IPS DF 4.7 (cell line): Measurements from ENCODE around the gene ROBO2.
"Not testable (repeated sequence)": the region's sequence is repeated elsewhere in the genome, so short reads cannot be mapped to it uniquely, and the experiment has no call there.

Experiments
- DNase-seq: peaks from one replicate; pipeline ENCODE4 v3.0.0-alpha.2; 2013; ENCODE audit warnings: low spot score; ENCODE audit errors: extremely low read depth

The ROBO2 gene

GRCh38 chr3:77410334-77410733, 370.4 kb downstream of the ROBO2 start:
- not testable (repeated sequence) for DNase-seq

GRCh38 chr3:77411334-77411733, 371.4 kb downstream of the ROBO2 start:
- DNase-seq = no peak

- DNase-seq = no peak
Measured at GRCh38 chr3:77412021-77412438, 372.1 kb downstream of the ROBO2 start.

DNA sequence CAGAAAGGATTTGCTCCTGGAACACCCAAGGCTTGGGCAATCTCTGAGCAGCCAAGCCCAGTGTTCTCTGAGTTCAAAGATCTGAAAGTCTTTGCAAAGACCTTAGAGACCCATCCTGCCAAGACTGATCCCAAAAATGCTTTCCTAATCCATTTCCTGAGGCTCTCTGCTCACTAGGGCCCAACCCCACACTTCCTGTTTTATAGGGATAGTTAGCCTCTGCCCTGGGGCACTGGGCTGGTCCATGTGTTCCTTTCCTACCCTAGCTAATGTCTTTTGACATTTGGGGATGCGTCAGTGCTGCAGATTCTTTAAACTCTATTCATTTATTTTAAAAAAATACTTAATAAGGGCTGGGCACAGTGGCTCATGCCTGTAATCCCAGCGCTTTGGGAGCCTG, 372.7 kb downstream of the ROBO2 start:
- no peak for DNase-seq

- DNase-seq = no peak
Measured at GRCh38 chr3:77414881-77415280, 375.0 kb downstream of the ROBO2 start.

DNA sequence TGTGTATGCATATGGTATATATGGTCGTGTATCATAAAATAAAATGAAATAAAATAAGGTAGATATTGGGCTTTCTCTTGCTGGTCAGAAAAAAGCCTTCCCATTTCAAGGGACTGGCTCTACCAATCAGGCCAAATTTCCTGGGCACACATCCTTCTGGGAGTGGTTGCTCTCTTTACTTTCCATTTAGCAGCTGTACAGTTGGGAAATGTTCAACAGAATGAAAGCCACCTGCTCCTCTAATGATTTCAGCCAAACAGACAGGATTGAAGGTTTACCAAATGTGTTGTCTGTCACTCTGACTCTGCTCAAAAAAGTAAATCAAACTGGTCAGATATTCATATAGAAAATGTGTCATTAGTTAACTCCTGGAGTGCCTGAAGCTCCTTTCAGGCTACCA, 380.4 kb downstream of the ROBO2 start:
- no peak for DNase-seq

- no peak for DNase-seq
Measured at GRCh38 chr3:77421916-77422315, 382.0 kb downstream of the ROBO2 start.

DNA sequence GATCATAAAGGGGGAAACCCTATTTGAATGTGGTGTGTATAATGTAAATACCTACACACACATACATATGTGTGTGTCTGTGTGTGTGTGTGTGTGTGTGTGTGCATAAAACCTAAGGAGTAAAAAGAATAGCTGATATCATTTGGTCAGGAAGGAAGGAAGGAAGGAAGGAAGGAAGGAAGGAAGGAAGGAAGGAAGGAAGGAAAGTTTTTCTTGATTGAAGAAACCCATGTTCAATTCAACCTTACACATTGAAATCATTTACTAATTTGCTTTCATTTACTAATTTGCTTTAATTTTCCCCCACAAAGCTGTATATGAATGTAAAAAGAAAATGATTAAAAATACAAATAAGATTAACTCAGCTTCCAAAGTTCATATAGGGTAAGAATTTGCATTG, 386.6 kb downstream of the ROBO2 start:
- no peak for DNase-seq

DNA sequence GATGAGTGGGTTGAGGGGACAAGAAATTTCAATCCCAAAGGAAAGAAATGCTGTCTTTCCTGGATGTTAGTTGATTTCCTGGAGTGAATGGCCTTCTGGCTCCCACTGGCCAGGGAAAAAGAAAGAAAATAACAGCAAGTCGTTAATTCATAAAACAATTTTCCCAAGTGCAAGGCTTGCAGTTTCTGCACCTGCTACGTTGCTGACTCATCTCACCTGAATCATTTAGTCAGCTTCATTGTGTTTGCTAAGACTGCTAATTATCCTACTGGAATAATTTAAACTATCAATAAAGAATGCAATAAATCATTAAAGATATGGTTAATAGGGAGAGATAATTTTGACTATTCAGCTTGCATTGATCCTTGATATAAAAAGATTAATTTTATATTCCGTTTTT, 387.6 kb downstream of the ROBO2 start:
- DNase-seq = no peak

DNA sequence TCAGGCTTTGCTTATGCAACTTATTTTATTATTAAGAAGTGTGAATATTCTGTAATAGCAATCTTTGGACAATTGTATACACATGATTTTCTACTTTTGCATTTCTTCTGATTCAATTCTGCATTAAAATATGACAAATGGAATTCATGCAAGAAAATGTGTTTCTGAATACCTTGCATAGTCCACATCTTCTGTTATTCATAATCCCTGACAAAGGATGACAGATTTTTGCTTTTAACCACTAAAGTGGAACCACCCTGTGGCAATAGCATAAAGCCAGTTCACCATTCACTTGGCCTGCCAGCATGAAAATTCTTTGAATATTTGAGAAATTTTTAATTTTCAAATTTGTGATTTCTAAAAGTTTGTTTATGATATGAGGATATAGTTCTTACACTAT, 397.0 kb downstream of the ROBO2 start:
- no peak for DNase-seq

- no peak for DNase-seq
Measured at GRCh38 chr3:77446084-77446483, 406.2 kb downstream of the ROBO2 start.

GRCh38 chr3:77446761-77447160, 406.9 kb downstream of the ROBO2 start:
- DNase-seq = no peak

DNA sequence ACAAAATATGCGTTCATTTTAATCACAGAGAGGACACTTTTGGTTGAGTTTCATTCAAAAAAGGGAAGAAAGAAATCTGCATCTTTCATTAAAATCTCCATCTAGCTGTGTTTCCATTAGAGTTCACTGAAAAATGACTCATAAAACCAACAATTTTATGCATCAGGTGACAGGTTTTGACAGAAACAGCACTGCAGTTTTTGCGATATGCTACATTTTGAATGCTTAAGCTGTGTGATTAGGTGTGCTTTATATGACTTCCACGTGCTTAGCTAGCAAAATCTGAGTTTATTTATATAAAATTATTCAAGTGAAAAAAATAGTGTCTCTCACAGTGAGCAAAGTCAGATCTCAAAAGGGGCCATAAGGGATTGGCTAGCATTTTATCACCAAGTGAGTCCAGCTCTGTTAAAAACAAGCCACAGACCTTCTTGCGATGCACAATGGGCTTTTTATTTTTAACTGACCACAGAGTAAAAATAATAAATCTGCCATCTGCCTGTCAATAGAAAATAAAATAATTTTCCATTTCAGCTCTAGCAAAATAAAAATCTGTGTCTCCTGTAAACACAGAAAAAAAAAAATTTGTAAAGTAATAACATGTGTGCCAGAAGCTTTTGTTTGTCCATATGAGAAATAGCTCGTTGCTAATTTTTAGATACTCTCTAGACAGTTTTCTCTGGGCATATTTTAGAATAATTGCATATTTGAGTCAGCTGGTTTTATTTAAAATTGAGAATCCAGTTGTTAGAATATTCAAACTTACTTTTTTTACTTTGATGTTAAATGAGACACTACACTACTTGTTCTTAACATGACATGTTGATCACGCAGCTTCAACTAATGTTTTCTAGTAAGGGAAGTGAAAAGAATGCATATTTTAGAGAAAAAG, 409.8 kb downstream of the ROBO2 start:
- no peak for DNase-seq

- no peak for DNase-seq
Measured at GRCh38 chr3:77456431-77456830, 416.5 kb downstream of the ROBO2 start.

DNA sequence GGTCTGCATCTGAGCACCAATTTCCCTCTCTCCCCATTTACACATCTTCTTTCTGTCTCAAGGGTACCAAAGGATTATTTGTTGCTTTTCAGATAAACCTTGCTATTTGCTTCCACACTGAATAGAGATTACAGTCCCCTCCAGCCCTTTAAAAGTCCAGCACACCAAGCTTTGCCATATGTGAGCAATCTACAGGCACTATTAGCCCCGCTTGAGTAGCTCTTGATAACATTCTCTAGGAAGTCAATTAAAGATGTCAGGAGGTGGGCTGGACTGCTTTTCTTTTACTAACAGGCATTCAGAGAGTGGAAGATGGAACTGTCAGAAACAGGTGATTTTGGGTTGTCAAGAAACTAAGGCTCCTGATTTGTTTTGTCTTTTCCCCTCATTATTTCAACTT, 417.0 kb downstream of the ROBO2 start:
- no peak for DNase-seq

DNA sequence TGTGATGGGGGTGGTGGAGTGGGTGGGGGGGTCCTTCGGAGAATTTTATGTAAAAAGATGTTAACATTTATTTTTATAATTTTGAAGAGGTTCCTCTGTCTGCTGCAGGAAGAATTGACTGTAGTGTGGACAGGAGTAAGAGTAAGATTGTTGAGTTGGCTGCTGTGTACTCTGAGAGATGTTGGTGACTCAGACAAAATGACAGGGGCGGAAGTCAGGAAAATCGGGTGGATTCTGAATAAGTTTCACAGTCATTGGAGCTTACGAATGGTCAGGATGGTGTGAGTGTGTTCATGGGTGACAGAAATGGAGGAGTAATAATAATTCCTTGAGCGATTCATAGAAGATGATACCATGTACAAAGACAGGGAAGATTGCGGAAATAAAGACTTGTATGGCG, 420.0 kb downstream of the ROBO2 start:
- no peak for DNase-seq

GRCh38 chr3:77460326-77460725, 420.4 kb downstream of the ROBO2 start:
- no peak for DNase-seq

DNA sequence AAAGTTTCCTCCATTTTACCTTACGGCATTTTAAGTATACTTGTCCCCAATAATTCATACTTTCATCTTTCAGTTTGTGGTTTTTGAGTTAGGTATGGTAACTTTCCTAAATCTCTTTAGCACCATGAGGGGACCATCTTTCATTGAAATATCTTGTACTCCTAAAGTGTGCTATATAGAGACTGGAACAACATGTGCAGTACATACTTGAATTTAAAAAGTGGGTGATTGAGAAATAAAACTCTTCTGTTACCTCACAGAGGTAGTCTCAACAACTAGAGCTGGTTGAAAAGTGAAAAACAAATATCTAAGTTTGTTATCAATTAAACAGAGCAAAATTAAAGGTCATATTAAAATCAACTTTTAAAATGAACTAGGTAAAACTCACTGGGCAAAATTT, 423.1 kb downstream of the ROBO2 start:
- no peak for DNase-seq

GRCh38 chr3:77464111-77464688, 424.3 kb downstream of the ROBO2 start:
- DNase-seq = no peak

DNA sequence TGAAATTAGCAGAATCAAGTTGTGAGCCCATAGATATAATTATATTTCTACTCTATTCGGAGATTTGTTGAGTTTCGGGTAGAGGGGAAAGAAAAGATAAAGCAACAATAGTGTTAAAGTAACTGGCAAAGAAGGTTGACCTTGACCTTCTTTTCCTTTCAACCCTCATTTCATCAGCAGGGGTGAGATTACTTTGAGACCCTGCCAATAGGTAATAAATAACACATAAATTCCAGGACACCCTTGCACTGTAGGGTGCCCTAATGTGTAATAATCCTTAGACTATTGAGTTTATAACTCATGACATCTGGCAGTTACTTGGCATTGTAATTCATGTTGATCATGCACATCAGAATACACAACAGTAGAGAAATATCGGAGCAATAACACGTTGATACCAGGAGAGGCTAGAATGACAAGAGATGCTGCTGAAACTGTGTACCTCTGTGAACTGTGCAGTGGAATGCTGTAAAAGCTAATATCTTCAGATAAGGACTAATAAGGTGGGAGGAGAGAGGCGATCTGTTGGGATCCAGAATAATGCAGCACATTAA, 426.7 kb downstream of the ROBO2 start:
- DNase-seq = no peak

- DNase-seq = no peak
Measured at GRCh38 chr3:77467702-77468625, 428.1 kb downstream of the ROBO2 start.

DNA sequence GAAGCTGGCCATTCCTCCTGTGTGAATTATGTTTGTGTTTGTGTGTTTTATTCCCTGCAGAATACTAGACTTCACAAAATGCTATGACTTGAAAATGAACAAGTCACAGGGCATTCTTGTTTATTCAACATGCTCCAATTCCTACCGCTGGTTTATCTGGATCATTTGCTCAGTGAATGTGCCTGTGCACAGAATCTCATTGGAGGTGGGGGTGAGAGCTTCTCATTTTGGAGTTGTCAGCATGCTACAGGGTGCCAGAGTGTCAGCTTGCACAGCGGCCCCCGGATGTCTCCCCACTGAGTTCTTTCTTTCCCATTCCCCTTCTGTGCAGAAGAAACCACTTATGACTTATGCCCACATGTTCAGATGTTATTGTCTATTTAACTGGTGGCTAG, 428.7 kb downstream of the ROBO2 start:
- DNase-seq = no peak
